ENCODE data around the gene GJC2. TPM values are rescaled to one million over a fixed set of nuclear protein-coding genes. Genes with fewer than 3 reads are reported as not detected.
"Not testable (repeated sequence)": the region's sequence is repeated elsewhere in the genome, so short reads cannot be mapped to it uniquely, and the experiment has no call there.

The GJC2 gene
- total RNA-seq, 1 experiment from 2014 or later: 1.2 TPM

- Histone ChIP-seq H2AFZ (ENCODE audit: low read length) (no peak overlapping the region), H4K20me1 (ENCODE audit: low read length) (no peaks in the 10 kb centered on the region), H3F3A (ENCODE audit: low read length, unreplicated experiment) (no peaks in the 10 kb centered on the region), H3K79me2 (ENCODE audit: low read length) (no peaks in the 10 kb centered on the region), H3K4me2 (ENCODE audit: low read length) (no peak overlapping the region), H3K4me3 (ENCODE audit: low read length) (no peak overlapping the region), H3K36me3 (ENCODE audit: low read depth, low read length) (no peaks in the 10 kb centered on the region), H3K9me3 (ENCODE audit: low read length) (no peaks in the 10 kb centered on the region), H3K4me1 (ENCODE audit: insufficient read depth, low read length) (no peaks in the 10 kb centered on the region), H3K9me2 (replicated peaks; ENCODE audit: low read length) (no peaks in the 10 kb centered on the region), H3K27ac (ENCODE audit: low read length) (no peak overlapping the region), H3K27me3 (ENCODE audit: low read length) (no peaks in the 10 kb centered on the region), H3K9ac (ENCODE audit: low read length) (no peak overlapping the region)
- TF ChIP-seq CTCF (conservative IDR thresholded peaks at IDR 0.05; ENCODE audit: low read depth, low read length) (no peak), EZH2 (IDR thresholded peaks at IDR 0.05; ENCODE audit: low read length, unreplicated experiment) (no peak), EZH2phosphoT487 (IDR thresholded peaks at IDR 0.05; ENCODE audit: borderline replicate concordance, low read length) (no peak)
- intact Hi-C loops (cut with micrococcal nuclease): no loop called here
- ATAC-seq (no peak), DNase-seq (no peak)
- ChIA-PET CTCF (no interaction called here), POLR2A (ENCODE audit: unreplicated experiment) (no interaction called here)
- no TSS peak for BruUV-seq (replicated peaks)
These were observed 32.7 kb downstream of the GJC2 start for GRCh38 chr1:228182296-228183030.

- ChIA-PET CTCF (interaction anchor here (0.6 kb wide), 1 partner anchor 53 kb away, joined by 4 read pairs; no protein-coding TSS in a partner anchor), POLR2A (ENCODE audit: unreplicated experiment) (no interaction called here)
- Histone ChIP-seq H3K36me3 (ENCODE audit: low read depth, low read length) (no peaks in the 10 kb centered on the region), H3K4me2 (ENCODE audit: low read length) (no peak overlapping the region), H3K27me3 (ENCODE audit: low read length) (no peaks in the 10 kb centered on the region), H2AFZ (ENCODE audit: low read length) (no peak overlapping the region), H3F3A (ENCODE audit: low read length, unreplicated experiment) (no peaks in the 10 kb centered on the region), H3K4me3 (ENCODE audit: low read length) (no peak overlapping the region), H3K9me3 (ENCODE audit: low read length) (no peaks in the 10 kb centered on the region), H3K9me2 (replicated peaks; ENCODE audit: low read length) (no peaks in the 10 kb centered on the region), H3K27ac (ENCODE audit: low read length) (no peak overlapping the region), H3K4me1 (ENCODE audit: insufficient read depth, low read length) (no peaks in the 10 kb centered on the region), H3K9ac (ENCODE audit: low read length) (no peak overlapping the region), H3K79me2 (ENCODE audit: low read length) (no peaks in the 10 kb centered on the region), H4K20me1 (ENCODE audit: low read length) (no peaks in the 10 kb centered on the region)
- intact Hi-C loops (cut with micrococcal nuclease): no loop called here
- TF ChIP-seq CTCF (conservative IDR thresholded peaks at IDR 0.05; ENCODE audit: low read depth, low read length) (no peak), EZH2phosphoT487 (IDR thresholded peaks at IDR 0.05; ENCODE audit: borderline replicate concordance, low read length) (no peak), EZH2 (IDR thresholded peaks at IDR 0.05; ENCODE audit: low read length, unreplicated experiment) (no peak)
- ATAC-seq: no peak
- DNase-seq: no peak
- no TSS peak for BruUV-seq (replicated peaks)
These were observed 34.4 kb downstream of the GJC2 start for GRCh38 chr1:228184152-228184551.

GRCh38 chr1:228185641-228185965 is 35.9 kb downstream of the GJC2 start:
- no peaks in the 10 kb centered on the region for H3K9me2 ChIP-seq (replicated peaks; ENCODE audit: low read length)
- no peaks in the 10 kb centered on the region for H3K79me2 ChIP-seq (ENCODE audit: low read length)
- H3K27ac ChIP-seq (ENCODE audit: low read length): no peak overlapping the region
- ATAC-seq (no peak), DNase-seq (no peak)
- TF ChIP-seq CTCF (conservative IDR thresholded peaks at IDR 0.05; ENCODE audit: low read depth, low read length): no peak
- no peak for TF ChIP-seq EZH2phosphoT487 (IDR thresholded peaks at IDR 0.05; ENCODE audit: borderline replicate concordance, low read length)
- TF ChIP-seq EZH2 (IDR thresholded peaks at IDR 0.05; ENCODE audit: low read length, unreplicated experiment): no peak
- intact Hi-C loops (cut with micrococcal nuclease): no loop called here
- no TSS peak for BruUV-seq (replicated peaks)
- no peaks in the 10 kb centered on the region for H3K4me1 ChIP-seq (ENCODE audit: insufficient read depth, low read length)
- H3K9me3 ChIP-seq (ENCODE audit: low read length): no peaks in the 10 kb centered on the region
- ChIA-PET CTCF (no interaction called here), POLR2A (ENCODE audit: unreplicated experiment) (no interaction called here)
- H3K27me3 ChIP-seq (ENCODE audit: low read length): no peaks in the 10 kb centered on the region
- H3K4me2 ChIP-seq (ENCODE audit: low read length): no peak overlapping the region
- no peak overlapping the region for H3K4me3 ChIP-seq (ENCODE audit: low read length)
- no peak overlapping the region for H2AFZ ChIP-seq (ENCODE audit: low read length)
- no peaks in the 10 kb centered on the region for H4K20me1 ChIP-seq (ENCODE audit: low read length)
- no peaks in the 10 kb centered on the region for H3F3A ChIP-seq (ENCODE audit: low read length, unreplicated experiment)
- H3K36me3 ChIP-seq (ENCODE audit: low read depth, low read length): no peaks in the 10 kb centered on the region
- H3K9ac ChIP-seq (ENCODE audit: low read length): no peak overlapping the region

- H4K20me1 ChIP-seq (ENCODE audit: low read length); H3K79me2 ChIP-seq (ENCODE audit: low read length); H3K9me3 ChIP-seq (ENCODE audit: low read length); H3K27ac ChIP-seq (ENCODE audit: low read length); H3K9ac ChIP-seq (ENCODE audit: low read length); H3F3A ChIP-seq (ENCODE audit: low read length, unreplicated experiment); H2AFZ ChIP-seq (ENCODE audit: low read length); ATAC-seq; H3K27me3 ChIP-seq (ENCODE audit: low read length); BruUV-seq (replicated peaks); H3K4me1 ChIP-seq (ENCODE audit: insufficient read depth, low read length); H3K9me2 ChIP-seq (replicated peaks; ENCODE audit: low read length); POLR2A ChIA-PET (ENCODE audit: unreplicated experiment); H3K36me3 ChIP-seq (ENCODE audit: low read depth, low read length); intact Hi-C loops (cut with micrococcal nuclease); H3K4me2 ChIP-seq (ENCODE audit: low read length); CTCF ChIA-PET; DNase-seq; H3K4me3 ChIP-seq (ENCODE audit: low read length): not testable (repeated sequence)
These were observed 38.5 kb downstream of the GJC2 start for GRCh38 chr1:228188249-228188648.
